Transverse colon (tissue), 4 donors: Measurements from ENCODE around the gene MYO1C. TPM values are rescaled to one million over a fixed set of nuclear protein-coding genes. Genes with fewer than 3 reads are reported as not detected.
"Not testable (repeated sequence)": the region's sequence is repeated elsewhere in the genome, so short reads cannot be mapped to it uniquely, and the experiment has no call there.

Experiments used
- DNase-seq: peaks from one replicate; pipeline ENCODE4 v3.0.0-alpha.2; 2019
- H3K27ac ChIP-seq, 4 donors: fragments of 200-600 bp; sonication (generic); 2 replicates each; pipeline ENCODE4 v1.5.1; 2016 to 2018; ENCODE audit warnings: inconsistent platforms in 4 of 4
- H3K27me3 ChIP-seq: fragments of 200-600 bp; sonication (generic); 2 replicates; pipeline ENCODE4 v1.5.1; 2017; ENCODE audit warnings: inconsistent platforms
- H3K36me3 ChIP-seq, 4 donors: fragments of 200-600 bp; sonication (generic); 2 replicates each; pipeline ENCODE4 v1.5.1; 2017 to 2019; ENCODE audit warnings: inconsistent platforms in 4 of 4
- H3K4me1 ChIP-seq, 4 donors: fragments of 200-600 bp; sonication (generic); 2 replicates each; pipeline ENCODE4 v1.5.1; 2017 to 2020; ENCODE audit warnings: inconsistent platforms in 4 of 4
- H3K4me3 ChIP-seq, 4 donors: fragments of 200-600 bp; sonication (generic); 1 replicate in 1 of 4; 2 replicates in 3 of 4; pipeline versions ENCODE4 v1.5.1 to v1.6.1; 2017 to 2019; ENCODE audit warnings: inconsistent platforms in 4 of 4
- H3K9me3 ChIP-seq, 2 donors: fragments of 200-600 bp; sonication (generic); 2 replicates each; pipeline ENCODE4 v1.5.1; 2017 to 2019; ENCODE audit warnings: inconsistent platforms in 2 of 2
- CTCF ChIP-seq, 5 experiments: fragments of 200-600 bp in 3 of 5; fragments of 450-650 bp in 2 of 5; sonication (generic) in 3 of 5; IDR thresholded peaks; 1 replicate in 2 of 5; 2 replicates in 3 of 5; pipeline ENCODE4 v1.5.1; 2016 to 2017; ENCODE audit warnings: antibody characterized with exemption in 5 of 5, inconsistent platforms in 3 of 5, mild to moderate bottlenecking in 2 of 5, moderate library complexity in 1 of 5
- EP300 ChIP-seq: sonication (generic); formaldehyde crosslinking; IDR thresholded peaks from one replicate; pipeline ENCODE4 v1.6.1; 2017; ENCODE audit warnings: antibody characterized with exemption, low read depth
- POLR2A ChIP-seq: fragments of 450-650 bp; IDR thresholded peaks from one replicate; pipeline ENCODE4 v1.6.1; 2016; ENCODE audit warnings: antibody characterized with exemption, mild to moderate bottlenecking, moderate library complexity
- POLR2AphosphoS5 ChIP-seq, 3 donors: sonication (generic); formaldehyde crosslinking; IDR thresholded peaks; one replicate each; pipeline ENCODE4 v1.6.1; 2016; ENCODE audit warnings: antibody characterized with exemption in 3 of 3
- WGBS, 2 donors: methylation state at CpG; one replicate each; pipeline ENCODE4 v1.1.5; 2018; ENCODE audit warnings: low coverage in 1 of 2; 5-methylcytosine and 5-hydroxymethylcytosine counted together
- in situ Hi-C, 4 donors: fragments of 200-750 bp; cut with MboI; loops; one replicate each; pipeline versions ENCODE4 v1.15.0 to v1.15.1; 2017; ENCODE audit warnings: low sequenced_read_pairs in 3 of 4, low pct_ligation_motif_present in 1 of 4, low pct_unique_long_range_greater_than_20kb in 1 of 4
- intact Hi-C: fragments of 100-400 bp; cut with DNase I; formaldehyde crosslinking; loops from one replicate; pipeline ENCODE4 v1.15.1; 2023; ENCODE audit warnings: low total_unique reads
- total RNA-seq, 4 donors: library from RNA; depleted of rRNA; stranded (reverse); fragments of >200 nt; gene quantifications; one replicate each; pipeline ENCODE4 v1.1.0, GENCODE V29; 2016

MYO1C gene
- total RNA-seq, 4 donors from 2014 or later: 163 to 456 (median 219) TPM

DNA sequence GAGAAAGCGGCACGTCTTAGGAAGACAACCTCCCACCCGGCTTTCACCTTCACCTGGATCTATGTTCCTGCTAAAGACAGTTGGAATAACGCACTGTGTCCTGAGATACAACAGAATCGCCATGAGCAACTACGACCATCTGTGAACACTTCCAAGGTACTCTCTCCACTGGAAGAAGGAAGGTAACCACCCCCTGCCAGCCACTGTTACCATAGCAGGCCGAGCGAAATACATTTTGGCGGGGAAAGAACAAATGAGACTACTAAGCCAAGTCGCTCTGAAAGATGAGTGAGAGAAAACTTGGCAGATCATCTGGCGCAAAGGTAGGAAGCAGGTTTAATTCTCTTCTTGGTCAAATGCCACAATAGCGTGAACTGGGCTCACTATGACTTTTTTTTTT lies 46.3 kb downstream of the MYO1C start:
- Histone ChIP-seq H3K36me3 (no peaks in the 10 kb centered on the region), H3K27me3 (no peaks in the 10 kb centered on the region), H3K27ac (no peak overlapping the region), H3K4me1 (peaks cover 0 to 37% (median 25%) of the 10 kb centered on the region in 4 donors), H3K9me3 (no peaks in the 10 kb centered on the region), H3K4me3 (no peak overlapping the region)
- TF ChIP-seq CTCF (IDR thresholded peaks at IDR 0.05): no peak
- TF ChIP-seq POLR2A: no peak
- TF ChIP-seq EP300: no peak
- no peak for TF ChIP-seq POLR2AphosphoS5 (IDR thresholded peaks at IDR 0.05)
- DNase-seq: no peak
- 96 to 98% methylated on average over 7 to 12 of the region's 12 CpGs for WGBS, 2 donors
- intact Hi-C loops (loop anchor here (10.0 kb wide), 1 partner anchor 171 kb away; the partner anchor contains the start of genes BHLHA9 and TRARG1), in situ Hi-C loops (loop anchor here in 1 of 4 donors (10.0 kb wide), 1 partner anchor 71 kb away; no protein-coding TSS in a partner anchor)

DNA sequence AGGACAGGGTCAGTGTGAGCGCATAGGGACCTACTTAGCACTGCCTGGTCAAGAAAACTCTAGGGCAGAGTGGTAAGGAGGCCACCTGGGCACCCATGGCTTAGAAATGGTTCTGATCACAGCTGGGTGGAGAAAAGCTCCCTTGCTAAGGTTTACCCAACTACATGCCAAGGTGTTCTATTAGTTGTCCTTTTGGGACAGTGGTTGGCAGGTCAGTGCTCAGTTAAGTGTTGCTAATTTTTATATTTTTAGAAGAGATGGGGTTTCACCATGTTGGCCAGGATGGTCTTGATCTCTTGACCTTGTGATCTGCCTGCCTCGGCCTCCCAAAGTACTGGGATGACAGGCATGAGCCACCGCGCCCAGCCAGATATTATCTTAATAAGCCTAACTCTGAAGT lies 46.8 kb downstream of the MYO1C start:
- 94% methylated on average over 4 of the region's 4 CpGs; no CpG with 5 or more reads in 1 of the 2 donors for WGBS, 2 donors
- H3K36me3 ChIP-seq, DNase-seq, H3K9me3 ChIP-seq, H3K4me3 ChIP-seq, H3K27me3 ChIP-seq, H3K27ac ChIP-seq: not testable (repeated sequence)
- intact Hi-C loops (loop anchor here (10.0 kb wide), 1 partner anchor 171 kb away; the partner anchor contains the start of genes BHLHA9 and TRARG1), in situ Hi-C loops (loop anchor here in 1 of 4 donors (10.0 kb wide), 1 partner anchor 71 kb away; no protein-coding TSS in a partner anchor)
- peaks cover 0 to 35% (median 25%) of the 10 kb centered on the region in 4 donors for H3K4me1 ChIP-seq

DNA sequence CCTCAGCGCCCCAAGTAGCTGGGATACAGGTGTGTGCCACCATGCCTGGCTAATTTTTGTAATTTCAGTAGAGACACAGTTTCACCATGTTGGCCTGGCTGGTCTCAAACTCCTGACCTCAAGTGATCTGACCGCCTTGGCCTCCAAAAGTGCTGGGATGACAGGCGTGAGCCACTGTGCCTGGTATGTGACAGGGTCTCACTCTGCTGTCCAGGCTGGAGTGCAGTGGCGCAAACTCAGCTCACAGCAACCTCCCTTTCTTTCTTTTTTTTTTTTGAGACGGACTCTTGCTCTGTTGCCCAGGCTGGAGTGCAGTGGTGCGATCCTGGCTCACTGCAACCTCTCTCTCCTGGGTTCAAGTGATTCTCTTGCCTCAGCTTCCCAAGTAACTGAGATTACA lies 49.8 kb downstream of the MYO1C start:
- H3K4me3 ChIP-seq, H3K36me3 ChIP-seq, H3K9me3 ChIP-seq, DNase-seq, H3K27me3 ChIP-seq, H3K27ac ChIP-seq: not testable (repeated sequence)
- 80 to 97% methylated on average over 2 to 6 of the region's 6 CpGs for WGBS, 2 donors
- in situ Hi-C loops: loop anchor here in 1 of 4 donors (10.0 kb wide), 1 partner anchor 68 kb away; no protein-coding TSS in a partner anchor
- intact Hi-C loops: loop anchor here (10.0 kb wide), 1 partner anchor 168 kb away; the partner anchor contains the start of genes BHLHA9 and TRARG1
- H3K4me1 ChIP-seq: peaks cover 0 to 20% (median 12%) of the 10 kb centered on the region in 4 donors

- TF ChIP-seq POLR2A: no peak
- Histone ChIP-seq H3K27ac (no peak overlapping the region), H3K36me3 (no peaks in the 10 kb centered on the region), H3K4me3 (no peak overlapping the region), H3K4me1 (peaks cover 0 to 18% (median 7%) of the 10 kb centered on the region in 4 donors), H3K9me3 (no peaks in the 10 kb centered on the region), H3K27me3 (no peaks in the 10 kb centered on the region)
- intact Hi-C loops: loop anchor here (10.0 kb wide), 1 partner anchor 167 kb away; the partner anchor contains the start of genes BHLHA9 and TRARG1
- WGBS, 2 donors: 98% methylated on average over 4 of the region's 4 CpGs; no CpG with 5 or more reads in 1 of the 2 donors
- no peak for DNase-seq
- in situ Hi-C loops: loop anchor here in 1 of 4 donors (10.0 kb wide), 1 partner anchor 67 kb away; no protein-coding TSS in a partner anchor
These were observed 50.3 kb downstream of the MYO1C start for GRCh38 chr17:1442187-1442586.

GRCh38 chr17:1440921-1441320 lies 51.6 kb downstream of the MYO1C start:
- Histone ChIP-seq H3K27ac (no peak overlapping the region), H3K4me3 (no peak overlapping the region), H3K4me1 (peaks cover 0 to 14% (median 6%) of the 10 kb centered on the region in 4 donors), H3K27me3 (no peaks in the 10 kb centered on the region), H3K9me3 (no peaks in the 10 kb centered on the region), H3K36me3 (peaks cover 0 to 11% (median 6%) of the 10 kb centered on the region in 4 donors)
- TF ChIP-seq CTCF (IDR thresholded peaks at IDR 0.05): no peak
- no peak for TF ChIP-seq POLR2AphosphoS5 (IDR thresholded peaks at IDR 0.05)
- DNase-seq: no peak
- in situ Hi-C loops (loop anchor here in 1 of 4 donors (10.0 kb wide), 1 partner anchor 66 kb away; no protein-coding TSS in a partner anchor), intact Hi-C loops (loop anchor here (10.0 kb wide), 1 partner anchor 166 kb away; the partner anchor contains the start of genes BHLHA9 and TRARG1)
- 94 to 100% methylated on average over 3 to 8 of the region's 8 CpGs for WGBS, 2 donors
